SK-N-SH (cell line): ENCODE measurements around the gene RABL2B.

Source experiments
- CHD2 ChIP-seq: fragments of 150-350 bp; IDR thresholded peaks from 2 replicates; pipeline ENCODE4 v1.6.1; 2018; ENCODE audit warnings: low read length; ENCODE audit not compliant: partially characterized antibody
- CTCF ChIP-seq: fragments of 200-600 bp; sonication (generic); IDR thresholded peaks from 2 replicates; pipeline ENCODE4 v1.6.1; 2017; ENCODE audit warnings: antibody characterized with exemption, mild to moderate bottlenecking, moderate library complexity
- ELF1 ChIP-seq: IDR thresholded peaks from 2 replicates; pipeline ENCODE4 v1.4.0; 2012
- EP300 ChIP-seq, 2 experiments: IDR thresholded peaks; 2 replicates each; pipeline versions ENCODE4 v1.4.0 to v1.6.1; 2012; ENCODE audit warnings: borderline replicate concordance in 1 of 2, low read depth in 1 of 2, low read length in 1 of 2
- EZH2phosphoT487 ChIP-seq: fragments of 200-600 bp; sonication (generic); IDR thresholded peaks from 2 replicates; pipeline ENCODE4 v1.6.1; 2017; ENCODE audit warnings: low read depth, mixed run types, mild to moderate bottlenecking, antibody characterized with exemption, moderate library complexity, borderline replicate concordance
- MEF2A ChIP-seq: IDR thresholded peaks from 2 replicates; pipeline ENCODE4 v1.4.0; 2012; ENCODE audit warnings: low read depth, borderline replicate concordance
- POLR2AphosphoS5 ChIP-seq: IDR thresholded peaks from 2 replicates; pipeline ENCODE4 v1.6.1; 2012; ENCODE audit warnings: low read depth, low read length
- RAD21 ChIP-seq: IDR thresholded peaks from 2 replicates; pipeline ENCODE4 v1.6.1; 2012; ENCODE audit warnings: mild to moderate bottlenecking, low read length
- REST ChIP-seq: IDR thresholded peaks from 2 replicates; pipeline ENCODE4 v1.6.1; 2012; ENCODE audit warnings: mild to moderate bottlenecking, low read depth, low read length, moderate library complexity
- RXRA ChIP-seq: IDR thresholded peaks from 2 replicates; pipeline ENCODE4 v1.4.0; 2012; ENCODE audit warnings: low read depth, mild to moderate bottlenecking, borderline replicate concordance
- SIN3A ChIP-seq: IDR thresholded peaks from 2 replicates; pipeline ENCODE4 v1.6.1; 2012; ENCODE audit warnings: low read depth, mild to moderate bottlenecking, low read length, moderate library complexity, borderline replicate concordance
- SMC3 ChIP-seq: IDR thresholded peaks from 2 replicates; pipeline ENCODE4 v1.6.1; 2012; ENCODE audit warnings: low read depth, low read length, improper control_type of control experiment

GRCh38 chr22:50739894-50740293 is 43.5 kb downstream of the RABL2B start:
- no peak for TF ChIP-seq CTCF
- TF ChIP-seq RXRA, result no peak
- TF ChIP-seq REST, result no peak
- no peak for TF ChIP-seq EP300 (IDR thresholded peaks at IDR 0.05; ENCODE audit: borderline replicate concordance in 1 of 2, low read depth in 1 of 2, low read length in 1 of 2)
- TF ChIP-seq RAD21, result no peak
- no peak for TF ChIP-seq ELF1
- TF ChIP-seq SIN3A, result no peak
- no peak for TF ChIP-seq EZH2phosphoT487
- TF ChIP-seq POLR2AphosphoS5, result no peak
- TF ChIP-seq MEF2A, result no peak
- no peak for TF ChIP-seq SMC3
- TF ChIP-seq CHD2, result no peak
